GM19452 (cell line): Measurements from ENCODE around the gene RELL1.

Source experiments
- ATAC-seq: cut with Tn5 transposase; IDR thresholded peaks from one replicate; pipeline ENCODE4 v1.9.1; 2021; ENCODE audit not compliant: unreplicated experiment

Gene RELL1

GRCh38 chr4:37667197-37668100 lies 18.7 kb downstream of the RELL1 start:
- ATAC-seq: no peak

- no peak for ATAC-seq
Measured at GRCh38 chr4:37666625-37667071, 19.5 kb downstream of the RELL1 start.

DNA sequence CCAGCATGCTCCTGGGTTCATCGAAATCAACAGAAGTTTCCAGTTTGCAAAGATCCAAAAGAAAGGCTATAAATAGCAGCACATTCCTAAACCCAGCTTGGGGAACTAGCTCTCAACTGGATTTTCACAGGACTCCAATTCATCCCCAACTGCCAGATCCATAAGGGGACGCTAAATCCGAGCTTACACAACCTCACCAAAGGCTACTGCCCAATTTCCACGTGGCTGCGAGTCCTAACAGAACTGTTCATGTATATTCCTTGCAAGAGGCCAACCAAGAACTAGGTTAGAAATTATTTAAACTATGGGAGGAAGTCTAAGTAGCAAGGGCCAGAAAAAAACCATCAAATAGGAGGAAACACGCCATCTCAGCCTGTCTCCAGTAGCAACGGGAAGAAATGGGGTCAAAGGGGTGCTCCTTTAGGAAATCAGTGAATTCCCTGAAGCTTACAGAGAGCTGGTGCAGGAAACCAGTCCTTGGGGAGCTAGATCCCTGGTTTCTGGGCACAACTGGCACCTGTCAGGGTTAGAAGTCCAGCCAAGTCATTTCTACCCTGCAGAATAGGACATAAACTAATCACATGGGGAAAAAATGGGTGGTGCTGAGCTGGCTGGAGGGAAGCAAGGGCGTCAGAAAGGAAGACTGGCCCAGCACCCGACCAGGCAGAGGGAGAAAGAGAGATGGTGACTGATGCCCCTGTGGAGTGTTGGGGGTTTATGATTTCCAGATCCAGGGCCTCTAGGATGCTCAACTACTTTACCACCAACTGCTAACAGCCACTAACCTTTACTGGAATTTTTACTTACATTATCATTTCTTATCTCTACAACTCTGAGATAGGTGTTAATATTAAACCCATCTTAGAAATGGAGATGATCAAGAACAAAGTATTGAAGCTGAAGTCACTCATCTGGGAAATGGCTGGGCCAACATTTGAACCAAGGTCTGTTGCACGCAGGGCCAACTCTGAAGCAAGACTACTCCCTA lies 20.5 kb downstream of the RELL1 start:
- no peak for ATAC-seq

DNA sequence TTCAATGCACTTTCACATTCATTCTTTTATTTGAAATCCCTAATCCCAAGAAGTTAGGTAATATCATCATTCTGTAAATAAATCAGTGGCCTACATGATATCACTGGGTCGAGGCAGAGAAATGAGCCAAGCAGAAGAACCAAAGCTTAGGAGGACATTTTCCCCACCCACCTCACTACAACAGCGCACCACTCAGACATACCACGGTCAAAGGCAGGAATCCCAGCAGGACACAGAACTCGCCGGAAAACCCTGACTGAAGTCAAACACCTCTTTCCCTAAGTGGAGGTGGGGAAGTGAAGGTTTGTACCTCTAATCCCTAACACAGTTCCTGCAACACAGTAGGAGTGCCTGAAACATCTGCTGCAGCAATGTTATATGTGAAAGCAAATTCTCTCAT lies 21.5 kb downstream of the RELL1 start:
- ATAC-seq: no peak

- no peak for ATAC-seq
Measured at GRCh38 chr4:37663552-37663951, 22.6 kb downstream of the RELL1 start.

- ATAC-seq: no peak
Measured at GRCh38 chr4:37662861-37663390, 23.2 kb downstream of the RELL1 start.

GRCh38 chr4:37662251-37662650 lies 23.9 kb downstream of the RELL1 start:
- no peak for ATAC-seq

- ATAC-seq: no peak
Measured at GRCh38 chr4:37661772-37662171, 24.4 kb downstream of the RELL1 start.

GRCh38 chr4:37659696-37660095 lies 26.5 kb downstream of the RELL1 start:
- no peak for ATAC-seq

DNA sequence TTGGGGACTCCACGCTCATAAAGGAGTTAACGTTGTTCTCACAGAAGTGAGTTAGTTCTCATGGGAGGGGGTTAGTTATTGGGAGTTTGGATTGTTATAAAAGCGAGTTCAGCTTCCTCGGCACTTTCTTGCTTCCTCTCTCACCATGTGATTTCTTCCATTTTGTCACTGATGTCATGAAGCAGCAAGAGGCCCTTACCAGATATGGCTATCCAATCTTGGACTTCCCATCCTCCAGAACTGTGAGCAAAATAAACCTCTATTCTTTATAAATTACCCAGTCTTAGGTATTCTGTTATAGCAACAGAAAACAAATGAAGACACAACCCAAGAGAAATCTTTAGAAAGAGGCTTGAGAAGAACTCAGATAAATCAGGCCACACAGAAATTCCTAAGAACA lies 29.5 kb downstream of the RELL1 start:
- ATAC-seq: no peak

GRCh38 chr4:37653601-37654000 lies 32.6 kb downstream of the RELL1 start:
- ATAC-seq: peak; percentile 29

GRCh38 chr4:37652747-37653527 lies 33.2 kb downstream of the RELL1 start:
- peak; percentile 82 for ATAC-seq

- ATAC-seq: no peak
Measured at GRCh38 chr4:37651781-37652377, 34.3 kb downstream of the RELL1 start.

- no peak for ATAC-seq
Measured at GRCh38 chr4:37650481-37650880, 35.7 kb downstream of the RELL1 start.

DNA sequence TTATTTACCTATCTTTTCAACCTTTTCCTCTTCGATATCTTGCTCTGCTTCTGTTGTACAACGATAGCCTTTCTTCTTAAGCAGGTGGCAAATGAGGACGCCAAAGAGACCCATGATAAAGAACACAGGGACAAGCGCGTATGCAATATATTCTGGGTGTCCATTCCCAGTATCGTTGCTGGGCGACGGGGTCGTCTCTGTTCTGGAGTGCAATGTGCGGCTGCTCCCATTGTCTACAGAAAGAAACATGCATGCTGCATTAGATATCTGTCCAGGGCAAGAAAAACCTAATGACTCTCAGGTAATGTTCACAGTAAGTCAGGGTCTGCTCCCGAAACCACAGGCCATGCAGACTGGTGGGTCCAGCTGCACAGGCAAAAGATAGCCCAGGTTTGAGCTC lies 36.9 kb downstream of the RELL1 start:
- ATAC-seq: no peak

GRCh38 chr4:37648084-37648817 lies 37.9 kb downstream of the RELL1 start:
- no peak for ATAC-seq

DNA sequence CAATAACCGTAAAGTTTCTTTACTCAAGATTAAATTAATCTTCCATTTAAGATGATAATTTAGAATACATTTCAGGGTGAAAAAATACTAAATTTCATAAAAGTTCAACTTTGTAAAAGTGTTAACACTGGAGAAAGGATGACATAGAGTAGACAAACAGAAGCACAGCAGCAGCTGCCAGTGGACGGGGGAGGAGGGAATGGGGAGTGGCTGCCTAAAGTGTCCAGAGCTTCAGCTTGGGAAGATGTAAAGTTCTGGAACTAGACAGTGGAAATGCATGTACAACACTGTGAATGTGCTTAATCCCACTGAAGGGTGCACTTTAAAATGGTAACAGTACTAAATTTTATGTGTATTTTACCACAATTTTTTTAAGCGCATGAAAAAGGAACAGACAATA lies 39.9 kb downstream of the RELL1 start:
- no peak for ATAC-seq

- no peak for ATAC-seq
Measured at GRCh38 chr4:37645736-37646135, 40.4 kb downstream of the RELL1 start.

DNA sequence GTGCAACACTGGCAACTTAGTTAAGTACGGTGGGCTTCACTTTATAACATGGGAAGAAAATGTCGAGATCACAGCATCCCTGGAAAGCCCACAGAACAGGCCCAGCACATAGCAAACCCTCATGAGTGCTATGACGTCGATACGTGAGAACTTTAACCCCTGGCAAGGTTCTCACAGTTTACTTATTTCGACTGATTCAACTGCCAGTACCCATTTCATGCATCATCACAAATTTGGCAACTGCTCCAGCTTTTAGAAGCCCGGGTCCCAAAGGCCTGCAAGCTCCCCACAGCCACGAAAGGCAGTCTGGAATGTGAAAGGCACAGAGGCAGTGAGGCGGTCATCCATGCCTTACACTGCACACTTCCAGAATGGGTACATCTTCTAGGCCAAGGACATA lies 41.2 kb downstream of the RELL1 start:
- ATAC-seq: no peak
